NB4 (cell line): ENCODE data around the gene CNTN5.

Experiments
- MYC ChIP-seq: IDR thresholded peaks from 2 replicates; pipeline ENCODE4 v1.6.1; 2011; ENCODE audit warnings: low read depth, low read length
- POLR2A ChIP-seq: IDR thresholded peaks from 2 replicates; pipeline ENCODE4 v1.6.1; 2011; ENCODE audit warnings: mild to moderate bottlenecking; ENCODE audit not compliant: insufficient read length; ENCODE audit errors: extremely low read depth
- TF ChIP-seq, protein P1 (sequence below): IDR thresholded peaks from one replicate; pipeline ENCODE4 v1.5.1; 2012; ENCODE audit warnings: low read depth, low read length

DNA sequence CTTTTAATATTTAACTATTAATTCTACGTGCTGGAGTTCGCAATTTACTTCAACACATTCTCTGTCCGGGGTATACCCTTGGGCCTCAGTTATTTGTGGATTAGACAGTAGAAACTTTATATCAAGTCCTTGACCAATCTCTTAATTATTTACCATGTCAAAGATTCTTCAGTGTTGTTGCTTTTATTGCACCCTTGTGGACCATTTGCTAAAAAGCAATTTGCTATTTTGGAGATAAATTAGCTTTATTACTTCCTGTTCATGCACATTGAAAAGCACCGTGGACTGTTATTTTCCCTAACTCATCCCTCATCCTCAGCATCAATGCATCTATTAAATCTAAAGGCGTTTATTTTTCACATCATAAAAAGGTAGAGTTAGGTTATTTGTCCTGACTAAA, 609.9 kb downstream of the CNTN5 start:
- TF ChIP-seq, protein P1, sequence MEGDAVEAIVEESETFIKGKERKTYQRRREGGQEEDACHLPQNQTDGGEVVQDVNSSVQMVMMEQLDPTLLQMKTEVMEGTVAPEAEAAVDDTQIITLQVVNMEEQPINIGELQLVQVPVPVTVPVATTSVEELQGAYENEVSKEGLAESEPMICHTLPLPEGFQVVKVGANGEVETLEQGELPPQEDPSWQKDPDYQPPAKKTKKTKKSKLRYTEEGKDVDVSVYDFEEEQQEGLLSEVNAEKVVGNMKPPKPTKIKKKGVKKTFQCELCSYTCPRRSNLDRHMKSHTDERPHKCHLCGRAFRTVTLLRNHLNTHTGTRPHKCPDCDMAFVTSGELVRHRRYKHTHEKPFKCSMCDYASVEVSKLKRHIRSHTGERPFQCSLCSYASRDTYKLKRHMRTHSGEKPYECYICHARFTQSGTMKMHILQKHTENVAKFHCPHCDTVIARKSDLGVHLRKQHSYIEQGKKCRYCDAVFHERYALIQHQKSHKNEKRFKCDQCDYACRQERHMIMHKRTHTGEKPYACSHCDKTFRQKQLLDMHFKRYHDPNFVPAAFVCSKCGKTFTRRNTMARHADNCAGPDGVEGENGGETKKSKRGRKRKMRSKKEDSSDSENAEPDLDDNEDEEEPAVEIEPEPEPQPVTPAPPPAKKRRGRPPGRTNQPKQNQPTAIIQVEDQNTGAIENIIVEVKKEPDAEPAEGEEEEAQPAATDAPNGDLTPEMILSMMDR, result no peak
- TF ChIP-seq POLR2A (no peak), MYC (no peak)
